Fibroblast of lung (primary cell): ENCODE results near the gene ARFGEF2. TPM values are rescaled to one million over a fixed set of nuclear protein-coding genes. Genes with fewer than 3 reads are reported as not detected.

Source experiments
- DNase-seq, 2 donors: peaks; one replicate each; pipeline versions ENCODE4 v3.0.0 to v3.0.0-alpha.2; 2010; ENCODE audit warnings: low read depth in 2 of 2
- H2AFZ ChIP-seq: 2 replicates; pipeline ENCODE4 v1.5.1; 2012; ENCODE audit warnings: low read length, control low read depth, inconsistent platforms
- H3K27ac ChIP-seq: 2 replicates; pipeline ENCODE4 v1.5.1; 2011; ENCODE audit warnings: low read length, control low read depth; ENCODE audit not compliant: insufficient read depth
- H3K27me3 ChIP-seq: 2 replicates; pipeline ENCODE4 v1.5.1; 2011; ENCODE audit warnings: mild to moderate bottlenecking, low read length; ENCODE audit not compliant: control insufficient read depth, insufficient read depth
- H3K36me3 ChIP-seq: 2 replicates; pipeline ENCODE4 v1.5.1; 2011; ENCODE audit warnings: low read length; ENCODE audit not compliant: control insufficient read depth, insufficient read depth
- H3K4me1 ChIP-seq: 2 replicates; pipeline ENCODE4 v1.5.1; 2011; ENCODE audit warnings: low read length; ENCODE audit not compliant: control insufficient read depth, insufficient read depth; ENCODE audit errors: extremely low read depth
- H3K4me2 ChIP-seq: 2 replicates; pipeline ENCODE4 v1.5.1; 2011; ENCODE audit warnings: low read length, control low read depth; ENCODE audit not compliant: insufficient read depth; ENCODE audit errors: extremely low read depth
- H3K4me3 ChIP-seq, 4 experiments: fragments of 200-600 bp in 1 of 4; sonication (generic) in 1 of 4; replicated peaks in 1 of 4; 2 replicates each; pipeline ENCODE4 v1.5.1; 2011 to 2016; ENCODE audit warnings: low read length in 4 of 4, low read depth in 3 of 4, mild to moderate bottlenecking in 3 of 4, control low read depth in 2 of 4, inconsistent platforms in 1 of 4, mixed read lengths in 1 of 4; ENCODE audit not compliant: insufficient read depth in 1 of 4; ENCODE audit errors: control extremely low read depth in 1 of 4
- H3K79me2 ChIP-seq: 2 replicates; pipeline ENCODE4 v1.5.1; 2012; ENCODE audit warnings: mild to moderate bottlenecking, low read length, inconsistent platforms; ENCODE audit not compliant: control insufficient read depth, insufficient read depth
- H3K9ac ChIP-seq: 2 replicates; pipeline ENCODE4 v1.5.1; 2011; ENCODE audit warnings: mild to moderate bottlenecking, low read length, control low read depth; ENCODE audit not compliant: insufficient read depth
- H3K9me3 ChIP-seq: 2 replicates; pipeline ENCODE4 v1.5.1; 2012; ENCODE audit warnings: low read depth, low read length; ENCODE audit not compliant: control insufficient read depth, insufficient read depth
- H4K20me1 ChIP-seq: 2 replicates; pipeline ENCODE4 v1.5.1; 2011; ENCODE audit warnings: low read length; ENCODE audit not compliant: control insufficient read depth, insufficient read depth; ENCODE audit errors: extremely low read depth
- EZH2 ChIP-seq: IDR thresholded peaks from 2 replicates; pipeline ENCODE4 v1.5.1; 2012; ENCODE audit warnings: low read length, control low read depth, mild to moderate bottlenecking; ENCODE audit errors: missing control alignments
- polyA plus RNA-seq, 2 donors: library from polyadenylated mRNA; depleted of rRNA in 1 of 2; stranded (reverse) in 1 of 2; unstranded in 1 of 2; fragments of >200 nt; gene quantifications; 2 replicates each; pipeline ENCODE4 v1.2.1, GENCODE V29; 2011 to 2012; ENCODE audit warnings: missing spikeins in 1 of 2
- total RNA-seq: library from RNA; depleted of rRNA; stranded (reverse); fragments of >200 nt; gene quantifications from 2 replicates; pipeline ENCODE4 v1.2.1, GENCODE V29; 2014
- TF ChIP-seq, protein P1 (sequence below), 2 donors: IDR thresholded peaks in 1 of 2; conservative IDR thresholded peaks in 1 of 2; 1 replicate in 1 of 2; 2 replicates in 1 of 2; pipeline ENCODE4 v1.5.1; 2011 to 2012; ENCODE audit warnings: low read length in 2 of 2, control low read depth in 1 of 2, inconsistent platforms in 1 of 2, low read depth in 1 of 2, mild to moderate bottlenecking in 1 of 2

ARFGEF2 gene
- total and polyA plus RNA-seq, 2 donors (not counting 1 experiment from before 2014, with no cell fraction given): 17.3 to 42.8 TPM

GRCh38 chr20:48916699-48917098 is 4.8 kb upstream of the ARFGEF2 start:
- Histone ChIP-seq H2AFZ (no peak overlapping the region), H3K4me3 (no peak overlapping the region), H3K4me2 (no peak overlapping the region), H3K27ac (no peak overlapping the region), H3K79me2 (peaks cover under 1% of the 10 kb centered on the region), H4K20me1 (no peaks in the 10 kb centered on the region), H3K4me1 (no peaks in the 10 kb centered on the region), H3K27me3 (no peaks in the 10 kb centered on the region), H3K9ac (no peak overlapping the region), H3K9me3 (no peaks in the 10 kb centered on the region), H3K36me3 (no peaks in the 10 kb centered on the region)
- no peak for TF ChIP-seq EZH2
- TF ChIP-seq, protein P1, sequence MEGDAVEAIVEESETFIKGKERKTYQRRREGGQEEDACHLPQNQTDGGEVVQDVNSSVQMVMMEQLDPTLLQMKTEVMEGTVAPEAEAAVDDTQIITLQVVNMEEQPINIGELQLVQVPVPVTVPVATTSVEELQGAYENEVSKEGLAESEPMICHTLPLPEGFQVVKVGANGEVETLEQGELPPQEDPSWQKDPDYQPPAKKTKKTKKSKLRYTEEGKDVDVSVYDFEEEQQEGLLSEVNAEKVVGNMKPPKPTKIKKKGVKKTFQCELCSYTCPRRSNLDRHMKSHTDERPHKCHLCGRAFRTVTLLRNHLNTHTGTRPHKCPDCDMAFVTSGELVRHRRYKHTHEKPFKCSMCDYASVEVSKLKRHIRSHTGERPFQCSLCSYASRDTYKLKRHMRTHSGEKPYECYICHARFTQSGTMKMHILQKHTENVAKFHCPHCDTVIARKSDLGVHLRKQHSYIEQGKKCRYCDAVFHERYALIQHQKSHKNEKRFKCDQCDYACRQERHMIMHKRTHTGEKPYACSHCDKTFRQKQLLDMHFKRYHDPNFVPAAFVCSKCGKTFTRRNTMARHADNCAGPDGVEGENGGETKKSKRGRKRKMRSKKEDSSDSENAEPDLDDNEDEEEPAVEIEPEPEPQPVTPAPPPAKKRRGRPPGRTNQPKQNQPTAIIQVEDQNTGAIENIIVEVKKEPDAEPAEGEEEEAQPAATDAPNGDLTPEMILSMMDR (conservative IDR thresholded peaks at IDR 0.05 in 1 of 2, IDR thresholded peaks at IDR 0.05 in 1 of 2; ENCODE audit: low read depth in 1 of 2, low read length in 2 of 2): no peak
- DNase-seq: no peak

DNA sequence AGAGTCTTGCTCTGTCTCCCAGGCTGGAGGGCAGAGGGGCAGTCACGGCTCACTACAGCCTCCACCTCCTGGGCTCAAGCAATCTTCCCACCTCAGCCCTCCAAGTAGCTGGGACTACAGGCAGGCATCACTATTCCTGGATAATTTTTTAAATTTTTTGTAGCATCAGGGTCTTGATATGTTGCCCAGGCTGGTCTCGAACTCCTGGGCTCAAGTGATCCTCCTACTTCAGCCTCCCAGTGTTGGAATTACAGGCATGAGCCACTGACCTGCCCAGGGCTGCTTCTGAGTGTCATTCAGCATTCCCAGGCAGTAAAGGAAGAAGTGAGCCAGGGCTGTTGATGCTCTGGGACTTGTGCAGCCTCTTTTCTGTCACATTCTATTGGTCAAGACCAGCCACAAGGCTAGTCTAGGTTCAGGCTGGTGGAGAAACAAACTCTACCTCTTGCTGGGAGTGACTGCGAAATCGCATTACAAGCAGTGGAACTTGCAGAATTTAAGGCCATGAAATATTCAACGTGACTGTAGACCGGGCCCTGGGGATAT is 2.1 kb upstream of the ARFGEF2 start:
- H3K9ac ChIP-seq: no peak overlapping the region
- no peaks in the 10 kb centered on the region for H3K36me3 ChIP-seq
- H3K27ac ChIP-seq: no peak overlapping the region
- no peak overlapping the region for H2AFZ ChIP-seq
- H3K4me2 ChIP-seq: no peak overlapping the region
- no peak overlapping the region for H3K4me3 ChIP-seq
- H3K27me3 ChIP-seq: no peaks in the 10 kb centered on the region
- H3K4me1 ChIP-seq: no peaks in the 10 kb centered on the region
- TF ChIP-seq EZH2: no peak
- TF ChIP-seq, protein P1 (conservative IDR thresholded peaks at IDR 0.05 in 1 of 2, IDR thresholded peaks at IDR 0.05 in 1 of 2; ENCODE audit: low read depth in 1 of 2, low read length in 2 of 2): no peak
- peaks cover 26% of the 10 kb centered on the region for H3K79me2 ChIP-seq
- no peak for DNase-seq
- no peaks in the 10 kb centered on the region for H4K20me1 ChIP-seq
- H3K9me3 ChIP-seq: no peaks in the 10 kb centered on the region

GRCh38 chr20:48919882-48920526 is 1.5 kb upstream of the ARFGEF2 start:
- no peaks in the 10 kb centered on the region for H3K9me3 ChIP-seq
- no peak overlapping the region for H3K27ac ChIP-seq
- no peak for DNase-seq
- peaks cover 32% of the 10 kb centered on the region for H3K79me2 ChIP-seq
- H3K4me2 ChIP-seq: no peak overlapping the region
- H3K36me3 ChIP-seq: no peaks in the 10 kb centered on the region
- no peak overlapping the region for H3K4me3 ChIP-seq
- no peaks in the 10 kb centered on the region for H4K20me1 ChIP-seq
- H3K4me1 ChIP-seq: no peaks in the 10 kb centered on the region
- no peak overlapping the region for H2AFZ ChIP-seq
- no peak overlapping the region for H3K9ac ChIP-seq
- no peak for TF ChIP-seq EZH2
- TF ChIP-seq, protein P1 (conservative IDR thresholded peaks at IDR 0.05 in 1 of 2, IDR thresholded peaks at IDR 0.05 in 1 of 2; ENCODE audit: low read depth in 1 of 2, low read length in 2 of 2): no peak
- H3K27me3 ChIP-seq: no peaks in the 10 kb centered on the region
